GM04504 (cell line): ENCODE measurements around the gene APBB3.

ENCODE experiments used
- DNase-seq: peaks from one replicate; pipeline ENCODE4 v3.0.0-alpha.2; 2012; ENCODE audit warnings: low read depth

The APBB3 gene

GRCh38 chr5:140553657-140554056, 10.7 kb downstream of the APBB3 start:
- DNase-seq: no peak

GRCh38 chr5:140551872-140552271, 12.5 kb downstream of the APBB3 start:
- DNase-seq: no peak

- DNase-seq: no peak
Observed at GRCh38 chr5:140550147-140551079, 14.0 kb downstream of the APBB3 start.

GRCh38 chr5:140549237-140550144, 14.9 kb downstream of the APBB3 start:
- no peak for DNase-seq

DNA sequence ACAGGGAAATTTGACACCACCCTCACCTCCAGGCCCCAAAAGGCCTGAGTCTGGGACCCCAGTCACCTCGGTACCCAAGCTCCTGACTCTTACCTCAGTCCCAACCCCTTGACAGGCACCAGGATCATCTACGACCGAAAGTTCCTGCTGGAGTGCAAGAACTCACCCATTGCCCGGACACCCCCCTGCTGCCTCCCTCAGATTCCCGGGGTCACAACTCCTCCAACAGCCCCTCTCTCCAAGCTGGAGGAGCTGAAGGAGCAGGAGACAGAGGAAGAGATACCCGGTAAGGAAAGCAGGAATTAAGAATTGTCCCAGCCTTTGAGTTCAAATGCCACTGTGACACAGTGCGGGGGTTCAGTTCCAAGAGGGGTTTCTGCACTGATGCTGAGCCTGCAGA, 15.6 kb downstream of the APBB3 start:
- no peak for DNase-seq

- DNase-seq: no peak
Observed at GRCh38 chr5:140548300-140548688, 16.1 kb downstream of the APBB3 start.

GRCh38 chr5:140547508-140548299, 16.7 kb downstream of the APBB3 start, which contains the start of gene EIF4EBP3:
Gene EIF4EBP3 (plus strand): TSS chr5:140547662. CDS start chr5:140547738, 76 bp downstream.
- DNase-seq: peak; percentile 92

- DNase-seq: no peak
Observed at GRCh38 chr5:140546851-140547507, 17.4 kb downstream of the APBB3 start.

DNA sequence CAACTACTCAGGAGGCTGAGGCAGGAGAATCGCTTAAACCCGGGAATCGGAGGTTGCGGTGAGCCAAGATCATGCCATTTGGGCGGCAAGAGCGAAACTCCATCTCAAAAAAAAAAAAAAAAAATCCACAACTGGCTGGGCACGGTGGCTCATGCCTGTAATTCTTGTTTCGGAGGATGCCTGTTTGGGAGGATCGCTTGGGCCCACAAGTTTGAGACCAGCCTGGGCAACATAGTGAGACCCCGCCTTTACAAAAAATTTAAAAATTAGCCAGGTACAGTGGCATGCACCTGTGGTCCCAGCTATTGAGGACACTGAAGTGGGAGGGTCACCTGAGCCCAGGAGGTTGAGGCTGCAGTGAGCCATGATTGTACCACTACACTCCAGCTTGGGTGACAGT, 18.8 kb downstream of the APBB3 start:
- no peak for DNase-seq

DNA sequence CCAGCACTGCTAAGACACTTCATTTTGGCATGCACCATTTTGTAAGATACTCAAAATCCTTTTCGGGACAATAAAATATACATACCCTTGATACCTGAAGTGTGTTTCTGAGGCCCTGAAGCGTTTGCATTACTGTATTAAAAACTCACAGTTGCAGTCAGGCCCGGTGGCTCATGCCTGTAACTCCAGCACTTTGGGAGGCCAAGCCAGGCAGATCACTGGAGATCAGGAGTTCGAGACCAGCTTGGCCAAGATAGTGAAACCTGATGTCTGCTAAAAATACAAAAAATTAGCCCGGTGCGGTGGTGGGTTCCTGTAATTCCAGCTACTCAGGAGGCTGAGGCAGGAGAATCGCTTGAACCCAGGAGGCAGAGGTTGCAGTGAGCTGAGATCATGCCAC, 19.4 kb downstream of the APBB3 start:
- DNase-seq: no peak

DNA sequence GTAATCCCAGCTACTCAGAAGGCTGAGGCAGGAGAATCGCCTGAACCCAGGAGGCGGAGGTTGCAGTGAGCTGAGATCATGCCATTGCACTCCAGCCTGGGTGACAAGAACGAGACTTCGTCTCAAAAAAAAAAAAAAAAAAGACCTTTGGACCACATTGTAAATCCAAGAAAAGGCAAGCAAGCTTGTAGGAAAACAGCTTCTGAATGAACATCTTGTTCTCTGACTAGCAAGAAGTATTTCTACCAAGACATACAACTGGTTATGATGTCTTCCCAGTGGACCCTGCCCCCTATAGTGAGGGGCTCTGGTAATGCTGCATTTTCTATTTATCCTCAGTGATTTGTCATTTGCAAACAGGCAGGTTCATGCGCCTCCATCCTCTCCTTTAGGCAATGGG, 21.4 kb downstream of the APBB3 start:
- DNase-seq: no peak

- no peak for DNase-seq
Observed at GRCh38 chr5:140540227-140540626, 24.2 kb downstream of the APBB3 start.

DNA sequence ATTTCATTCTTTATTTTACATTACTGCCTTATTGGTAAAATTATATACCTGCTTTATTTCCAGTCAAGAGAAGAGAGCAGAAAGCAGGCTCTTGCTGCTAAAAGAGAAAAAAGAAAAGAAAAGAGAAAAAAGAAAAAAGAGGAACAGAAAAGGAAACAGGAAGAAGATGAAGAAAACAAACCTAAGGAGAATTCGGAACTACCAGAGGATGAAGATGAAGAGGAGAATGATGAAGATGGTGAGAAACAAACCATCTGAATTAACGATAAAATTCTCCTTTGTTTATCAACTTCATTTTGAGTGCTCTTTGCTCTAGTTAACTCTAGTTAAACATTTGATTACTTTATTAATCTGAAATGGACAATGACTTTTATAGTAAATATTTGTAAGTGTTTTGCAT, 40.4 kb downstream of the APBB3 start:
- DNase-seq: no peak

GRCh38 chr5:140513124-140513523, 51.3 kb downstream of the APBB3 start:
- no peak for DNase-seq

GRCh38 chr5:140509898-140510297, 54.5 kb downstream of the APBB3 start:
- DNase-seq: no peak
